NCI-H2196 treated with DMSO at 0.1 percent for 48 hours (cell line): ENCODE measurements around the gene PRR13.
A peak's percentile ranks its signal among the peaks of the same experiment; 100 is the strongest.
"Not testable (repeated sequence)": the region's sequence is repeated elsewhere in the genome, so short reads cannot be mapped to it uniquely, and the experiment has no call there.

Experiments used
- DNase-seq: peaks from one replicate; lab custom pipeline; 2025; ENCODE audit not compliant: unreplicated experiment; lab: John Stamatoyannopoulos, UW

Gene PRR13, protein sequence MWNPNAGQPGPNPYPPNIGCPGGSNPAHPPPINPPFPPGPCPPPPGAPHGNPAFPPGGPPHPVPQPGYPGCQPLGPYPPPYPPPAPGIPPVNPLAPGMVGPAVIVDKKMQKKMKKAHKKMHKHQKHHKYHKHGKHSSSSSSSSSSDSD

DNA sequence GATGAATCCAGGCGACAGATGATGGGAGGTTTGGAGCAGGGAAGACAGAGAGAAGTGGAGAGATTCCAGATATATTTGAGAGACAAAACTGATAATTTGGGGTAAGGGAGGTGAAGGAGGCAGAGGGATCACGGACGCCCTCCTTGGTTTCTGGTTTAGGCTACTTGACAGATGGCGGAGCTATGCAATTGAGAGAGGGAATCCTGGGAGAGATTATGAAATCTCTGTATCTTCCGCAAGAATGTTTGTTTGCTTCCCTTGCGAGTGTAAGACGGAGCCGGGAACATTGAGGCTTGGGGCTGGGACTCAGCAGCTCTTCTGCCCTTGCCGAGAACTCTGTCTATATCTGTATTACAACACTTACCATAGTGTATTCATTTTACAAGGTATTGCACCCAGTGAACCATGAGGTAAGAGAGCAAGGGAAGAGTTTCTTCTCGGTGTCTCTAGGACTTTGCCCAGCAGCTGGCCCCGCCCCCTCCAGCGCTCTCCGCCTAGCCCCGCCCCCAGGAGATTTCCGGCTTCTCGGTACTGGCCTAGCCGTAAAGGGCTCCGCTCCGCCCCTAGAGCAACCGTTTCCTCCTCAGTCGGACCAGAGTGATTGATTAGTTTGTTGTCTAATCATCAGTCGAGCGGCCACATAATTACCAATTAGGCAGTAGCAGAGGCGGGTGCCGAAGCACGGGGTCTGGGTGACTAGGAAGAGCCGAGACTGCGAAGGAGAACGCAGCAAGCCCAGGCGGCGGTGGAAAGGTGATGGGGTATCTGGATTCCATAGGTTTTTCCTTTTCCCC is at the start of gene PRR13:
TSS of gene PRR13 (plus strand) at position 695 of the 794 bp plus-strand sequence. CDS start 981 bp downstream, outside the sequence.
- peak; percentile 98 for DNase-seq

DNA sequence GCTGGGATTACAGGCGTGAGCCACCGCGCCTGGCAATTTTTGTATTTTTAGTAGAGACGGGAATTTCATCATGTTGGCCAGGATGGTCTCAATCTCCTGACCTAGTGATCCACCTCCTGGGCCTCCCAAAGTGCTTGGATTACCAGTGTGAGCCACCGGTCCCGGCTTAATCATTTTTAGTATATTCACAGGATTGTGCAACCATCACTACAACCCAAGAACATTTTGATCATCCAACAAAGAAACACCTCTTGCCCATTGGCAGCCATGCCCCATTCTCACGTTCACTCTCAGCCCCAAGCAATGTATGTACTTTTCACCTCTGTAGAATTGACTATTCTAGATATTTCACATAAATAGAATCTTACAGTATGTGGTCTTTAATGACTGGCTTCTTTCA is 41.6 kb upstream of the PRR13 start:
- DNase-seq: no peak

DNA sequence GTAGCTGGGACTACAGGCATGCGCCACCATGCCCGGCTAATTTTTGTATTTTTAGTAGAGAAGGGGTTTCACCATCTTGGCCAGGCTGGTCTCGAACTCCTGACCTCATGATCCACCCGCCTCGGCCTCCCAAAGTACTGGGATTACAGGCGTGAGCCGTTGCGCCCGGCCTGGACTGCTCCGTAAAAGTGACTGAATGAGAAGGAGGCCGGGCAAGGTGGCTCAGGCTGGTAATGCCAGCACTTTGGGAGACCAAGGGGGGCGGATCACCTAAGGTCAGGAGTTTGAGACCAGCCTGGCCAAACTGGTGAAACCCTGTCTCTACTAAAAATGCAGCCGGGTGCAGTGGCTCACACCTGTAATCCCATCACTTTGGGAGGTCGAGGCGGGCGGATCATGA is 39.2 kb upstream of the PRR13 start:
- not testable (repeated sequence) for DNase-seq

DNA sequence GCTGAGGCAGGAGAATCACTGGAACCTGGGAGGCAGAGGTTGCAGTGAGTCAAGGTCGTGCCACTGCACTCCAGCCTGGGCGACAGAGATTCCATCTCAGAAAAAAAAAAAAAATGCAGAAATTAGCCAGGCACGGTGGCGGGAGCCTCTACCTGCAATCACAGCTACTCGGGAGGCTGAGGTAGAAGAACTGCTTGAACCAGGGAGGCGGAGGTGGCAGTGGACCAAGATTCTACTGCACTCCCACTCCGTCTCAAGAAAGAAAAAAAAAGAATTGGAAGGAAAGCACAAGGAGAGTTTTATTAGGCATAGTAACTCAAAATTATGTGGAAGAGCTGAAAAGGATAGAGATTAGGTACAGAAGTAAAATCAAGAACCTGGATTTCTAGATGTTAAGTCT is 38.7 kb upstream of the PRR13 start:
- no peak for DNase-seq

DNA sequence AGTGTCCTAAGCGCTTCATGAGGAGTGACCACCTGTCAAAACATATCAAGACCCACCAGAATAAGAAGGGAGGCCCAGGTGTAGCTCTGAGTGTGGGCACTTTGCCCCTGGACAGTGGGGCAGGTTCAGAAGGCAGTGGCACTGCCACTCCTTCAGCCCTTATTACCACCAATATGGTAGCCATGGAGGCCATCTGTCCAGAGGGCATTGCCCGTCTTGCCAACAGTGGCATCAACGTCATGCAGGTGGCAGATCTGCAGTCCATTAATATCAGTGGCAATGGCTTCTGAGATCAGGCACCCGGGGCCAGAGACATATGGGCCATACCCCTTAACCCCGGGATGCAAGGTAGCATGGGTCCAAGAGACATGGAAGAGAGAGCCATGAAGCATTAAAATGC is 30.6 kb upstream of the PRR13 start:
- no peak for DNase-seq

DNA sequence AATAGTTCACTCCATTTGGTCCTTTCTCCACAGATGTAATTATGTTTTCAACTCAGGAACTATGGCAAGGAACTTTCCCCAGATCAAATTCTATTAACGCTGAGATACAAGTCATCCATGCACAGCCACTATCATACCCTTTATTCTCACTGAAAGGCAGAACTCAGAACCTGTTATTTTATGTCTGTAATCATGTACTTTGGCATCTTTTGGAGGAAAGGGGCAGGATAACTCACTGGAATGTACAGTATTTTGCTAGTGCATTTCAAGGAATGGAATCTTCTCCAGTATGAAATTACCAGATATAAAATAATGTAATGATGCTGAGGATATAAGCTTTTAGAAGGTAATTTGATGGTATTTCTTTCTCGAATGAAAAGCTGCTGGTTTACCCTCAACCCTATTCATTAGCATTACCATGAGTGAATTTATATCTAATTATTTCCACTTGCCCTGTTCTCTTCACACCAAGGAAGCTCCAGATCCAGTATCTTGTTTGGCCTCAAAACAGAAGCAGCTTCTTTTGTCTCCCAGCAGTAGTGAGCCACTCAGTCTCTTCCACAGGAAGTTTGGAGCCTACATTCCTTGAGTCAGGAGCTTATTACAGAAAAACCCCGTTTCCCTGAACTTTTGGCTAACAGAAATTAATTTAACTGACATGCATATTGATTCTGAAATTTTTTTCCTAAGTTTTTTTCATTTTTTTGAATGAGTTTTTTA is 27.9 kb upstream of the PRR13 start:
- no peak for DNase-seq

DNA sequence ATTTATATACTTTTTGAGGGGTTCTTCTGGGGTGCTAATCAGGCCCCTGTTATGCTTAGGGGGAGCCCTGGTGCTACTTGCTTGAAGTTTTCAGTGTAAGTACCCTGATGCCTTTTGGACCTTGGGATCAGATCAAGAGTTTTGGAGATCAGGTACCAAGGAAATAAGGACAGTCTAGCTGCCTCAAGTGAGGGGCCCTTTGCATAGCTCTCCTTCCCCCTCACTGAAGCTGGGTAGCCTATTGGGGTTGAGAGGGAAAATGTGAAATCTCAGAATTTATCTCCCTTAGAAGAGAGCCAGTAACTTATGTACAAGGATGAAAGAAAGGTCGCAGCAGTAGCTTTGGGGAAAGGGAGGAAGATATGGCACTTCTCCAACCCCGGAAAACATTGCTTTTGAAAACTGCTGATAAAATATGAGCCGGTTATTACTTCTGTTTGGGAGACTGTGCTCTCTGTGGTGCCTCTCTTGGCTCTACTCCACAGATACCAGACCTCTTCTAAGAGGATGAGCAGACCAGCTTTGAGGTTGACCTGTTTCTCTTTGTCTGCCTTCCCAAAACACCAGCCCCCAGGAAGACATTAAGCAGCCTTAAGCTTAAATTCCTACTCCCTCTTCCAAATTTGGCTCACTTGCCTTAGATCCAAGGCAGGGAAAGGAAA is 26.6 kb upstream of the PRR13 start:
- no peak for DNase-seq

DNA sequence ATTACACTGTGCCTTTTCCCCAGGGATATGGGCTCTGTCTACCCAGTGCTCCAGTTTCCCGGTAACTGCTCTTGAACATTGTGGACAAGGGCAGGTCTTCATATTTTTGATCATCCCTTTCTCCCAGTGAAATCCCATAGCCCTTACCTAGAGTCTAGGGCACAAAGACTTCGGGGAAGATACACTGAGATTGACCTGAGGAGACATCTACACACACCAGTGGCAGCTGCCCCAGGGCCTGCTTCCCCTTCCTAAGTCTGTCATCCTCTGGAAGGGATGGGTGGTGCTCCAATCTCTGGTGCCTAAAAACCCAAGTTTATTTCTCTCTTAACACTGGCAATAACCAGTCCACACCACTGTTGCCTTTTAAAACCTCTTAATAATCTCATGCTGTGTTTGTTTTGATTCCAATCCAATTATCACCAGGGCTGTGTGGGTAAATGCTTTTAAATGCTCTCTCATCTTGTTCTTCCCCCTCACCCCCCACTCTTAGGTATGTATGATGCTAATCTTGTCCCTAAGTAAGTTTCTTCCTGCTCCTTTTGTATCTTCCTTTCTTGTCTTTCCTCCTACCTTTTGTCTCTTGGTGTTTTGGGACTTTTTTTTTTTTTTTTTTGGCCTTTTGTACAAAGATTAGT is 25.7 kb upstream of the PRR13 start:
- DNase-seq: not testable (repeated sequence)

DNA sequence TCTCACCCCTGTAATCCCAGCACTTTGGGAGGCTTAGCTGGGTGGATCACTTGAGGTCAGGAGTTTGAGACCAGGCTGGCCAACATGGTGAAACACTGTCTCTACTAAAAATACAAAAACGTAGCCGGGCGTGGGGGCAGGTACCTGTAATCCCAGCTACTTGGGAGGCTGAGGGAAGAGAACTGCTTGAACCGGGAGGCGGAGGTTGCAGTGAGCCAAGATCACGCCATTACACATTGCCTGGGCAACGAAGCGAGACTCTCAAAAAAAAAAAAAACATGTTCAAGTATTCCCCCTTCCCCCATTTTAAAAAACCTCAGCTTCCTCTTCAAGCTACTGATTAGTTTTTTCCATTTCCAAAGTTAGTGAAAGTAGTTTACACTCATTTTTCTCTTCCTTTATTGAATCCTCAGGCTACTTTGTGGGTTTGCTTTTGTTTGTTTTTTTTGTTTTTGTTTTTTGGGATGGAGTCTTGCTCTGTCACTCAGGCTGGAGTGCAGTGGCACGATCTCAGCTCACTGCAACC is 24.2 kb upstream of the PRR13 start:
- not testable (repeated sequence) for DNase-seq

DNA sequence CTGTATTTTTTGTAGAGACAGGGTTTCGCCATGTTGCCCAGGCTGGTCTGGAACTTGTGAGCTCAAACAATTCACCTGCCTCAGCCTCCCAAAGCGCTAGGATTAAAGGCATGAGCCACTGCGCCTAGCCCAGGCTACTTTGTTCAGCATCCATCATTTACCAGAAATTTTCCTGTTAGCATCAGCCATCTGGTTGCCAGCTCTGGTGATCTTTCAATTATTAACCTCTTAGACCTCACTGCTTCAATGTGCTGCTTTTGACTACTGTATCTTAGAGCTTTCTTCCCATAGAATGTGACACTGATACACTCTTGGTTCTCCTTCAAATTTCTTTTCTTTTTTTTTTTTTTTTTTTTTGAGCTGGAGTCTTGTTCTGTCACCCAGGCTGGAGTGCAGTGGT is 23.3 kb upstream of the PRR13 start:
- no peak for DNase-seq

DNA sequence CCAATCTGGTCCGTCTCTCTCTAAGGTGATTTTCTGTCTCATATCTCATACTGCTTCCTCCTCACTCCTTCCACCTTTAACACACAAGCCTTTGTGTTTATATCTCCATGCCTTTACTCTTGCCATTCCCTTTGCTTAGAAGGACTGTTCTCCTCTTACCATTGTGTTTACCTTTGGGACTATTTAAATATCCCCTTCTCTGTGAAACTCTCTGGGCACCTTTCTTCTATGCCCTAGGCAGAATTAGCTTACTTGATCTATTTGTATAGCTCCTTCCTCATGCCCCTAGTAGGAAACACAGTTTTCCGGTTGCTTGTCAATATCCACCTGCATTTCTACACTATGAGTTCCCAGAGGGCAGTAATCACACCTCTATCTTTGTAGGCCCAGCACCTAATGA is 21.8 kb upstream of the PRR13 start:
- DNase-seq: no peak

DNA sequence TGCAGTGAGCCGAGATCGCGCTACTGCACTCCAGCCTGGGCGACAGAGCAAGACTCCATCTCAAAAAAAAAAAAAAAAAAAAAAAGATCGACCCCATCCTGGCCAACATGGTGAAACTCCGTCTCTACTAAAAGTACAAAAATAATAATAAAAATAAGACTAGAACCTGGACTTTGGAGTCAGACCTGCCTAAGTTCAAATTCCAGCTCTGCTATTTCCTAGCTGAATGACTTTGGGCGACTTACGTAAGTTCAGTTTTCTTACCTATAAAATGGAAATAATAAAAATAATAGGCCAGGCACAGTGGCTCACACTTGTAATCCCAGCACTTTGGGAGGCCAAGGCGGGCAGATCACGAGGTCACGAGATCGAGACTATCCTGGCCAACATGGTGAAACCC is 19.3 kb upstream of the PRR13 start:
- not testable (repeated sequence) for DNase-seq

DNA sequence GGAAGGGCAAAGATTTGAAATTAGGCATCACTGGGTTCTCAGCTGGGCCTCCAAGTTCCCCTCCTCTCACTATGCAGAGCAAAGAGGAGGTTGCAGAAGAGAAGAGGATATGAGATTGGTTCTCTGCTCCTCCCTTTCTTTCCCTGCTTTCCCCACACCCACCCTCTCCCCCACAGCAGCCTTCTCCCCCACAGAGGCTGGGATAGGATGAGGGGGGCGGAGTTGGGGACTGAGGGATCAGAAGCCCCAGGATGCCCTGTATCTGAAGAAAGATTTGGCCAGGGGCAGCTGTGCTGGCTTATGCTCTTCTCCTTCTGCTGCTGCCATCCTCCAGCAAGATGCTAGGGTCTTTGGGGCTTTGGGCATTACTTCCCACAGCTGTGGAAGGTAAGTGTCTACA is 17.9 kb upstream of the PRR13 start, which contains the start of gene AMHR2:
TSS of gene AMHR2 (plus strand) at position 259 of the 400 bp plus-strand sequence. CDS start at position 339, 80 bp downstream.
- no peak for DNase-seq

DNA sequence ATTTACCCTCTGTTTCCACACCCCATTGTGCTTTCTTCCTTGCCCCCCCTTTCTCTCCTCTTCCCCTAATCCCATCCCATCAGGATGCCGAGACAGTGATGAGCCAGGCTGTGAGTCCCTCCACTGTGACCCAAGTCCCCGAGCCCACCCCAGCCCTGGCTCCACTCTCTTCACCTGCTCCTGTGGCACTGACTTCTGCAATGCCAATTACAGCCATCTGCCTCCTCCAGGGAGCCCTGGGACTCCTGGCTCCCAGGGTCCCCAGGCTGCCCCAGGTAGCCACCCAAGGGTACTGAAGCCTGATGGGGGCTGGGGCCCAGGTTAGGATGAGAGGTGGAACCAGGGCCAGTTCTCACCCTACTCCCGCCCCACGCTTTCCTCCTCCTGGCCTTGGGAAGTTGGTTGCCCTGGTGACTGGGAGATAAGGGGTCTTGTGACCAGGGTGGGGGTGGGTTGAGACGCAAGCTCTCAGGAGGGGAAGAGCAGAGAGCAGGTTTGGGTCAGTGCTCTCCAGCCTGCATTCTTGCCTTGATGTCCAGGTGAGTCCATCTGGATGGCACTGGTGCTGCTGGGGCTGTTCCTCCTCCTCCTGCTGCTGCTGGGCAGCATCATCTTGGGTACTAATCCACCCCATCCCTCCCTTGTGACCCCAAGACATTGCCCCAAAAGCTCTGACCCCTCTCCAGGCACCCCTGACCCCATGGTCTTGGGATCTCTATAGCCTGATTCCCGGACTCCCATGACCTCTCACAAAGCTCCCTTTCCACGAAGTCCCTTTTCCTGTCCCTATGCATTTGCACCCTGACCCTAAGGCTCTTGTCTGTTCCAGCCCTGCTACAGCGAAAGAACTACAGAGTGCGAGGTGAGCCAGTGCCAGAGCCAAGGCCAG is 16.7 kb upstream of the PRR13 start:
- DNase-seq: no peak

DNA sequence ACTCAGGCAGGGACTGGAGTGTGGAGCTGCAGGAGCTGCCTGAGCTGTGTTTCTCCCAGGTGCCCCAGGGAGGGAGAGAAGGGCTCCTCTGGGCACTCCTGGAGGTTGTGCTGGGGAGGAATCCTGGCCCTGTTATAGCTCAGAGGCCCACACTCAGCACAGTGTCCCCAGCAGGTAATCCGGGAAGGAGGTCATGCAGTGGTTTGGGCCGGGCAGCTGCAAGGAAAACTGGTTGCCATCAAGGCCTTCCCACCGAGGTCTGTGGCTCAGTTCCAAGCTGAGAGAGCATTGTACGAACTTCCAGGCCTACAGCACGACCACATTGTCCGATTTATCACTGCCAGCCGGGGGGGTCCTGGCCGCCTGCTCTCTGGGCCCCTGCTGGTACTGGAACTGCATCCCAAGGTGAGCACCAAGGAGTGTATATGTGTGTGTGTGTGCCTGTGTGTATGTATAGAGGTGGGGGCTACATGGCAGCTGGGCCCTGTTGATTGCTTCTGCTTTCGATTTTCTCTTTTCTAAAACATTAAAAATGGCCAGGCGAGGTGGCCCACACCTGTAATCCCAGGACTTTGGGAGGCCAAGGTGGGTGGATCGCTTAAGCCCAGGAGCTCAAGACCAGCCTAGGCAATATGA is 15.9 kb upstream of the PRR13 start:
- no peak for DNase-seq

DNA sequence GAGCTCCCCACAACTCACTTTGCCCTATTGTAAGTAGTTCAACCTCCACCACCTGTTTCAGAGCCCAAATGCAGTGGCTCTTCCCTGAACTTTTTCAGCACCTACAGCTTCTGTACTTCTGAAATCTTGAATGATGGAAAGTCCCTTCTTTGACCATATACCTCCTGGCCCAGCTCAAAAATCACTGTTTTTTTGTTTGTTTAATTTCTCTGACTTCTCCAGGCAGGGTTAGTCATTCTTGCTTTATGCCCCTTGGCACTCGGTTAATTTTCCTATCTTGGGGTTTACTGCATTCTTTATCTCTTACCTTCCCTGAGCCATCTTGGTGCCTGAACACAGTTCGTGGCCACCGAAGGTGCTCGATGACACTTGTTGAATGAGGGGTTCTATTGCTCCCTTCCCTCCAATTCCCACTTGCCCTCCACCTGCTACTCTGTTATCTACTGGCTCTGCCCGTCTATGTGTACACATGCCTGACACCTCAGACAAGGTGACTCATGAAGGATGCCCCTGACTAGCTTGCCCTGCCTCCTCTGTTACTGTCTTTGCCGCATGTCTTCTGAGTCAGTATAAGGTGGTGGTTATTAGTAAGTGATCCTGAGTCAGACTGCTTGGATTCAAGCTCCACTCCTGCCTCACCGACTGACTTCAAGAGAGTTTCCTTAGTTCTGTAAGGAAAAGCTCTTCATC is 13.5 kb upstream of the PRR13 start:
- no peak for DNase-seq

DNA sequence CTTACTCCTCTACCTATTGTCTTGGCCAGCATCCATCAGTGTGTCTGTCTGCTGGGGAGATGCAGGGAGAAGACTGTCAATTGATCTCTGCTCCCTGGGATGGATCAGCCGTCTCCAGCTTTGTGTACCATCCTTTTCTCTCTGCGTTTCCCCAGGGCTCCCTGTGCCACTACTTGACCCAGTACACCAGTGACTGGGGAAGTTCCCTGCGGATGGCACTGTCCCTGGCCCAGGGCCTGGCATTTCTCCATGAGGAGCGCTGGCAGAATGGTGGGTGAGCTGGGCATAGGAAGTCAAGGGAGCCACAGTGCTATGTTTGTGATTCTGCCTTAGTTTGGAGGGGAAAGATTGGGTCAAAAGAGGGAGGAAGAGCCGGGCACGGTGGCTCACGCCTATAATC is 12.8 kb upstream of the PRR13 start:
- no peak for DNase-seq

DNA sequence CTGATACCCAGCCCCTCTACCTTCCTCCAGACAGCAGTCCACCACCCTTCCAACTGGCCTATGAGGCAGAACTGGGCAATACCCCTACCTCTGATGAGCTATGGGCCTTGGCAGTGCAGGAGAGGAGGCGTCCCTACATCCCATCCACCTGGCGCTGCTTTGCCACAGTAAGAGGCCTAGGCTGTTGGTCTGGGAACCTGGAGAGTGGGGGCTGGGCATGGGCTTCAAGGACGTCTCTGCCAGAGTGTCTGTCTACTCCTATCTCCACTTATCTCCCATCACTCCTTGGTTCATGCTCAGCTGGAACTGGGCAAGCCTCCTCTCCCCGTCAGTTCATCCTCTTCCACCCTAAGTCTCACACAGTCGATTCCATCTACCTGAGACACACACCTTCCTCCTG is 11.4 kb upstream of the PRR13 start:
- DNase-seq: no peak

DNA sequence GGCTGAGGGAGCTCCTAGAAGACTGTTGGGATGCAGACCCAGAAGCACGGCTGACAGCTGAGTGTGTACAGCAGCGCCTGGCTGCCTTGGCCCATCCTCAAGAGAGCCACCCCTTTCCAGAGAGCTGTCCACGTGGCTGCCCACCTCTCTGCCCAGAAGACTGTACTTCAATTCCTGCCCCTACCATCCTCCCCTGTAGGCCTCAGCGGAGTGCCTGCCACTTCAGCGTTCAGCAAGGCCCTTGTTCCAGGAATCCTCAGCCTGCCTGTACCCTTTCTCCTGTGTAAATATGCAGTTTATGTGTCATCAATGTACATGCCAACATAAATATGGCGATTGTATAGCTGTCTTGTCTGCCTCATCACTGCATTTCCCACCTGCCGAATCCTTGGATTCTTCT is 10.3 kb upstream of the PRR13 start:
- no peak for DNase-seq
